HepG2 (cell line): Measurements from ENCODE around the gene LARP1. TPM values are rescaled to one million over a fixed set of nuclear protein-coding genes. Genes with fewer than 3 reads are reported as not detected.

Experiments used
- ATAC-seq: fragments of 200-7000 bp; cut with Tn5 transposase; 3 replicates; pipeline ENCODE4 v1.9.1; 2020; ENCODE audit warnings: mild to moderate bottlenecking, moderate library complexity
- BruUV-seq: library from RNA; stranded (reverse); fragments of 400-500 nt; replicated peaks from 2 replicates; lab custom pipeline; 2021; lab: Mats Ljungman, UMichigan
- CTCF ChIA-PET: fragments of 300-600 bp; formaldehyde crosslinking; extraction: SDS; loops from one replicate; lab custom pipeline; 2021; ENCODE audit warnings: low total read pairs, inconsistent platforms, low intra/inter-chr PET ratio; lab: Yijun Ruan, JAX
- POLR2A ChIA-PET: fragments of 350-600 bp; sonication (Branson Sonifier 250); formaldehyde crosslinking; loops from one replicate; lab custom pipeline; 2020; ENCODE audit warnings: antibody characterized with exemption, inconsistent platforms; lab: Yijun Ruan, JAX
- DNase-seq: peaks from one replicate; pipeline ENCODE4 v3.0.0-alpha.2; 2015; ENCODE audit warnings: low spot score
- FAIRE-seq: peaks from 3 replicates; lab custom pipeline; 2011; peaks lifted over from hg19 to GRCh38; lab: Jason Lieb, UNC
- H2AFZ ChIP-seq: one replicate; pipeline ENCODE4 v1.6.1; 2011; ENCODE audit warnings: low read length, inconsistent platforms
- H3K27ac ChIP-seq: fragments of 300-600 bp; 3 replicates; pipeline ENCODE4 v1.8.0; 2011; ENCODE audit warnings: mixed run types, mild to moderate bottlenecking, mixed read lengths, low read length, inconsistent platforms; ENCODE audit not compliant: insufficient read depth; ENCODE audit errors: extremely low read length
- H3K27me3 ChIP-seq, 2 experiments: fragments of 200-600 bp in 1 of 2; 2 replicates in 1 of 2; 3 replicates in 1 of 2; pipeline versions ENCODE4 v1.6.0 to v1.8.0; 2011; ENCODE audit warnings: low read length in 2 of 2, mild to moderate bottlenecking in 2 of 2, moderate library complexity in 2 of 2, inconsistent platforms in 1 of 2; ENCODE audit not compliant: insufficient read depth in 2 of 2, control insufficient read depth in 1 of 2
- H3K36me3 ChIP-seq, 2 experiments: fragments of 200-600 bp in 1 of 2; replicated peaks in 1 of 2; 2 replicates in 1 of 2; 3 replicates in 1 of 2; pipeline versions ENCODE4 v1.5.1 to v1.8.0; 2011; ENCODE audit warnings: low read length in 2 of 2, inconsistent platforms in 1 of 2; ENCODE audit not compliant: insufficient read depth in 2 of 2, control insufficient read depth in 1 of 2
- H3K4me1 ChIP-seq: 2 replicates; pipeline ENCODE4 v1.5.1; 2012; ENCODE audit warnings: low read length, inconsistent platforms; ENCODE audit not compliant: insufficient read depth
- H3K4me2 ChIP-seq: 2 replicates; pipeline ENCODE4 v1.6.0; 2011; ENCODE audit warnings: low read depth, low read length, inconsistent platforms
- H3K4me3 ChIP-seq, 3 experiments: fragments of 200-600 bp in 1 of 3; sonication (generic), shearing (Covaris generic) in 1 of 3; replicated peaks in 1 of 3; 2 replicates each; pipeline ENCODE4 v1.5.1; 2011 to 2016; ENCODE audit warnings: low read length in 3 of 3, inconsistent platforms in 2 of 3, low read depth in 2 of 3, mild to moderate bottlenecking in 2 of 3, control low read depth in 1 of 3, mixed read lengths in 1 of 3; ENCODE audit not compliant: insufficient read depth in 1 of 3
- H3K79me2 ChIP-seq: one replicate; pipeline ENCODE4 v1.6.1; 2011; ENCODE audit warnings: low read length, inconsistent platforms; ENCODE audit not compliant: insufficient read depth
- H3K9ac ChIP-seq: 2 replicates; pipeline ENCODE4 v1.6.0; 2011; ENCODE audit warnings: mild to moderate bottlenecking, low read depth, low read length, inconsistent platforms; ENCODE audit not compliant: insufficient read depth
- H3K9me3 ChIP-seq: 2 replicates; pipeline ENCODE4 v1.5.1; 2012; ENCODE audit warnings: mild to moderate bottlenecking, low read length
- H4K20me1 ChIP-seq: 2 replicates; pipeline ENCODE4 v1.6.0; 2011; ENCODE audit warnings: inconsistent platforms, mild to moderate bottlenecking, low read length, moderate library complexity; ENCODE audit not compliant: insufficient read depth
- CEBPG ChIP-seq: IDR thresholded peaks from 2 replicates; pipeline ENCODE4 v1.6.1; 2016
- MAFF ChIP-seq: IDR thresholded peaks from 2 replicates; pipeline ENCODE4 v1.6.1; 2011; ENCODE audit warnings: low read depth, low read length, improper control_type of control experiment
- RFXANK ChIP-seq: IDR thresholded peaks from 2 replicates; pipeline ENCODE4 v1.6.1; 2016
- SCMH1 ChIP-seq: sonication (generic); formaldehyde crosslinking; IDR thresholded peaks from 2 replicates; pipeline ENCODE4 v1.9.0; 2021; ENCODE audit warnings: missing genetic modification reagents, mild to moderate bottlenecking, borderline replicate concordance
- TRAFD1 ChIP-seq: sonication (generic); formaldehyde crosslinking; IDR thresholded peaks from 2 replicates; pipeline ENCODE4 v1.5.1; 2020; ENCODE audit warnings: missing genetic modification reagents, mild to moderate bottlenecking, borderline replicate concordance
- ZFP1 ChIP-seq: IDR thresholded peaks from 2 replicates; pipeline ENCODE4 v1.6.1; 2016
- ZFY ChIP-seq: sonication (generic); formaldehyde crosslinking; IDR thresholded peaks from 2 replicates; pipeline ENCODE4 v1.4.0; 2020; ENCODE audit warnings: missing genetic modification reagents
- ZNF318 ChIP-seq: sonication (generic); formaldehyde crosslinking; IDR thresholded peaks from 2 replicates; pipeline ENCODE4 v1.4.0; 2020; ENCODE audit warnings: mild to moderate bottlenecking, missing genetic modification reagents
- ZNF552 ChIP-seq: sonication (generic); formaldehyde crosslinking; IDR thresholded peaks from 2 replicates; pipeline ENCODE4 v1.9.0; 2022; ENCODE audit warnings: missing genetic modification reagents, mild to moderate bottlenecking, borderline replicate concordance
- ZNF607 ChIP-seq: sonication (generic); formaldehyde crosslinking; IDR thresholded peaks from 2 replicates; pipeline ENCODE4 v1.5.1; 2020; ENCODE audit warnings: missing genetic modification reagents, mild to moderate bottlenecking, borderline replicate concordance
- WGBS: methylation state at CpG from one replicate; pipeline ENCODE4 v1.1.6; 2017; ENCODE audit warnings: low lambda C conversion rate; 5-methylcytosine and 5-hydroxymethylcytosine counted together
- in situ Hi-C: cut with HindIII; loops from 2 replicates; pipeline ENCODE4 v1.10.0; 2017; ENCODE audit warnings: low pct_unique_long_range_greater_than_20kb; ENCODE audit not compliant: extremely low pct_ligation_motif_present
- intact Hi-C: fragments of 100-400 bp; cut with micrococcal nuclease; formaldehyde crosslinking; loops from one replicate; pipeline ENCODE4 v1.10.0; 2022; ENCODE audit not compliant: unreplicated experiment
- polyA plus RNA-seq, 8 experiments: library from polyadenylated mRNA; depleted of rRNA in 3 of 8; stranded (reverse) in 7 of 8; unstranded in 1 of 8; fragments of >200 nt; fragmentation: Illumina TruSeq in 4 of 8; extraction: Trizol in 4 of 8; gene quantifications; 2 replicates each; pipeline versions ENCODE4 v1.2.1 to v1.2.3, GENCODE V29; 2011 to 2016; ENCODE audit warnings: low read depth in 4 of 8, missing spikeins in 1 of 8, mixed read lengths in 1 of 8; ENCODE audit not compliant: insufficient read depth in 1 of 8
- total RNA-seq, 5 experiments: library from RNA; depleted of rRNA; stranded (reverse); fragments of >200 nt; fragmentation: Illumina TruSeq; extraction: Trizol; gene quantifications; 2 replicates each; pipeline ENCODE4 v1.2.3, GENCODE V29; 2016; ENCODE audit warnings: low read depth in 1 of 5
- TF ChIP-seq, protein P1 (sequence below): IDR thresholded peaks from 2 replicates; pipeline ENCODE4 v1.6.1; 2016; ENCODE audit warnings: low read depth, borderline replicate concordance

LARP1 gene
- total and polyA plus RNA-seq, 2 of the 13 experiments (the other 11 are each of a cell fraction or from before 2014, with no cell fraction given), result 45.2 to 61.4 TPM

GRCh38 chr5:154836225-154836624, 81.0 kb downstream of the LARP1 start (continued):
- TF ChIP-seq MAFF, result no peak
- TF ChIP-seq ZNF607 (CRISPR knock-in tag), result no peak
- no peak for TF ChIP-seq ZFY (CRISPR knock-in tag)
- TF ChIP-seq, protein P1, sequence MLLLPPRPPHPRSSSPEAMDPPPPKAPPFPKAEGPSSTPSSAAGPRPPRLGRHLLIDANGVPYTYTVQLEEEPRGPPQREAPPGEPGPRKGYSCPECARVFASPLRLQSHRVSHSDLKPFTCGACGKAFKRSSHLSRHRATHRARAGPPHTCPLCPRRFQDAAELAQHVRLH (CRISPR knock-in tag), result no peak

DNA sequence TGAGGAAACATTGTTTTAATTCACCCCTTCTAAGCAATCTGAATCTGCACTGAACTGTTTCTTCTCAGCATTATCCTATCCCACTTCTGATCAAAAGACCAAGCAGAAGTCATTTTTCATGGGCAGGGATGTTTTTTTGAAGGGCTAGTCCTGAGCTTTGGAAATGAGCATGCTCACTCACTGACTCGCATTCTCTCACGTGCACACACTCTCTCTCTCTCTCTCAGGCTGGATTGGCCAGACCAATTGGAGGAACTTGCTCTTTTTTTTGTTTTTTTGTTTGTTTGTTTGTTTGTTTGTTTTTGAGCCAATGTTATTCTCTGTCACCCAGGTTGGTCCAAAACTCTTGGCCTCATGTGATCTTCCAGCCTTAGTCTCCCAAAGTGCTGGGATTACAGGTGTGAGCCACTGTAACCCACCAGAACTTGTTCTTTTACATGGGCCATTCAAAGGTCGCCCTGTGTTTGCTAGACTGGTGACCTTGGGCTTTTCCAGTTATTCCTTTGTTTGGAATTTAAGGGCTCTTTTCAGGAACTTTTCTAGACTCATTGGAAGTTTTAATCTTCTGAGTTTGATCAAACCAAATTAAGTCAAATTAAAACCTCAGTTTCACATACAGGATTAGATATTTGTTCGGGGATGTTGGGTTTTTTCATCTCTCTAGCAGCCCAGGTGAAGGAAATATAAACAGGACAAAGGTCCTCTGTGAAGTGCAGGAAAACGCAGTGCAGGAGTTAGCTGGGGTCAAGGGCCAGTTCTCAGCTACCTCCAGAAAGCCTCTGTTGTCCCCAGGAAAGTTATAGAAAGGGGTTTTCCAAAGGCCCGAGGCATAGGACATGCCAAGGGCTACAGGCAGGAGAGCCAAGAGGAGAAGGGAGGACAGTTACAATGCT, 82.1 kb downstream of the LARP1 start:
- H3K4me1 ChIP-seq, result peaks cover 85% of the 10 kb centered on the region
- no peak overlapping the region; the same call in 1 of the 2 replicates for H3K9ac ChIP-seq
- ATAC-seq (peak; percentile 69), FAIRE-seq (no peak), DNase-seq (peak; percentile 73)
- H3K4me3 ChIP-seq, result peak overlapping the region in 1 of 3 experiments; percentile 27; a peak in 2 of 6 replicates
- intact Hi-C loops, result no loop called here
- no TSS peak for BruUV-seq
- CTCF ChIA-PET, result no interaction called here
- no peaks in the 10 kb centered on the region for H4K20me1 ChIP-seq
- H3K27me3 ChIP-seq, result no peaks in the 10 kb centered on the region
- H2AFZ ChIP-seq, result no peak overlapping the region
- H3K27ac ChIP-seq, result peak overlapping the region; percentile 61
- H3K4me2 ChIP-seq, result peak overlapping the region; percentile 59
- H3K36me3 ChIP-seq, result peaks cover 0 to 6% of the 10 kb centered on the region in 2 experiments; a peak in 3 of 5 replicates
- WGBS, result 2% methylated on average over 6 of the region's 6 CpGs
- no peaks in the 10 kb centered on the region for H3K9me3 ChIP-seq
- POLR2A ChIA-PET, result interaction anchor here (1.0 to 3.4 kb wide), 3 partner anchors 14 to 21 kb away, joined by 6 to 14 read pairs (median 7); partner anchors contain the start of genes CNOT8 and FAXDC2
- in situ Hi-C loops, result no loop called here
- no peaks in the 10 kb centered on the region for H3K79me2 ChIP-seq
- TF ChIP-seq RFXANK (CRISPR knock-in tag), result no peak
- no peak for TF ChIP-seq CEBPG (CRISPR knock-in tag)
- no peak for TF ChIP-seq ZNF318
- no peak for TF ChIP-seq TRAFD1 (CRISPR knock-in tag)
- no peak for TF ChIP-seq SCMH1
- TF ChIP-seq ZNF552, result no peak
- no peak for TF ChIP-seq ZFP1
